GM21825 (cell line): ENCODE data around the gene CD47.

Source experiments
- ATAC-seq: cut with Tn5 transposase; IDR thresholded peaks from one replicate; pipeline ENCODE4 v1.9.1; 2021; ENCODE audit warnings: mild to moderate bottlenecking, moderate library complexity; ENCODE audit not compliant: unreplicated experiment

Gene CD47

GRCh38 chr3:108053483-108053882 is 37.3 kb downstream of the CD47 start:
- no peak for ATAC-seq

GRCh38 chr3:108053067-108053466 is 37.8 kb downstream of the CD47 start:
- ATAC-seq, result no peak

- ATAC-seq, result no peak
These were observed 39.8 kb downstream of the CD47 start for GRCh38 chr3:108051005-108051404.

- no peak for ATAC-seq
These were observed 42.8 kb downstream of the CD47 start for GRCh38 chr3:108047987-108048386.

- ATAC-seq, result no peak
These were observed 44.6 kb downstream of the CD47 start for GRCh38 chr3:108046247-108046646.

GRCh38 chr3:108044699-108045098 is 46.1 kb downstream of the CD47 start:
- no peak for ATAC-seq

GRCh38 chr3:108042300-108042699 is 48.5 kb downstream of the CD47 start:
- no peak for ATAC-seq

GRCh38 chr3:108041253-108041652 is 49.6 kb downstream of the CD47 start:
- ATAC-seq, result no peak

GRCh38 chr3:108037770-108038169 is 53.1 kb downstream of the CD47 start:
- ATAC-seq, result no peak

- no peak for ATAC-seq
These were observed 53.7 kb downstream of the CD47 start for GRCh38 chr3:108036984-108037741.

GRCh38 chr3:108036401-108036800 is 54.4 kb downstream of the CD47 start:
- no peak for ATAC-seq

- no peak for ATAC-seq
These were observed 55.1 kb downstream of the CD47 start for GRCh38 chr3:108035751-108036150.

GRCh38 chr3:108031895-108032294 is 58.9 kb downstream of the CD47 start:
- ATAC-seq, result no peak

GRCh38 chr3:108030960-108031359 is 59.9 kb downstream of the CD47 start:
- ATAC-seq, result no peak

- ATAC-seq, result no peak
These were observed 61.4 kb downstream of the CD47 start for GRCh38 chr3:108029466-108029865.

- ATAC-seq, result no peak
These were observed 61.9 kb downstream of the CD47 start for GRCh38 chr3:108028896-108029295.

- ATAC-seq, result no peak
These were observed 65.7 kb downstream of the CD47 start for GRCh38 chr3:108025177-108025576.

GRCh38 chr3:108024146-108024850 is 66.5 kb downstream of the CD47 start:
- no peak for ATAC-seq

- ATAC-seq, result no peak
These were observed 68.3 kb downstream of the CD47 start for GRCh38 chr3:108022256-108023150.

GRCh38 chr3:108021533-108021932 is 69.3 kb downstream of the CD47 start:
- no peak for ATAC-seq

- ATAC-seq, result no peak
These were observed 69.7 kb downstream of the CD47 start for GRCh38 chr3:108021131-108021530.
